Caco-2 (cell line): ENCODE measurements around the gene CPNE2. TPM values are rescaled to one million over a fixed set of nuclear protein-coding genes. Genes with fewer than 3 reads are reported as not detected.

Source experiments
- BruUV-seq: library from RNA; stranded (reverse); fragments of 400-500 nt; replicated peaks from 2 replicates; lab custom pipeline; 2021; lab: Mats Ljungman, UMichigan
- CTCF ChIA-PET: fragments of 300-600 bp; sonication (Branson Sonifier 250); formaldehyde crosslinking; loops from one replicate; lab custom pipeline; 2022; ENCODE audit warnings: antibody characterized with exemption; lab: Charles Lee
- POLR2A ChIA-PET: fragments of 300-600 bp; sonication (Branson Sonifier 250); formaldehyde crosslinking; loops from one replicate; lab custom pipeline; 2022; ENCODE audit warnings: antibody characterized with exemption; lab: Charles Lee
- DNase-seq, 2 experiments: peaks; one replicate each; pipeline versions ENCODE4 v3.0.0 to v3.0.0-alpha.2; 2020 to 2022
- H3K27me3 ChIP-seq: replicated peaks from 2 replicates; pipeline ENCODE4 v1.6.0; 2011; ENCODE audit warnings: low read length; ENCODE audit not compliant: control insufficient read depth, insufficient read depth
- H3K36me3 ChIP-seq: 2 replicates; pipeline ENCODE4 v1.5.1; 2011; ENCODE audit warnings: low read length; ENCODE audit not compliant: control insufficient read depth, insufficient read depth
- H3K4me1 ChIP-seq: fragments of 250-450 bp; sonication (Bioruptor Pico); 2 replicates; pipeline ENCODE4 v1.5.1; 2020; ENCODE audit warnings: mild to moderate bottlenecking
- H3K4me3 ChIP-seq: 2 replicates; pipeline ENCODE4 v1.5.1; 2011; ENCODE audit warnings: low read depth, mild to moderate bottlenecking, control low read depth, low read length
- H3K9me3 ChIP-seq: fragments of 250-450 bp; sonication (Bioruptor Pico); 2 replicates; pipeline ENCODE4 v1.5.1; 2020; ENCODE audit warnings: mild to moderate bottlenecking, moderate library complexity
- H3K27ac Mint-ChIP-seq: one replicate; pipeline ENCODE4 v1.8.0; 2022; ENCODE audit warnings: mixed read lengths; ENCODE audit not compliant: unreplicated experiment
- H3K27me3 Mint-ChIP-seq: one replicate; pipeline ENCODE4 v1.8.0; 2022; ENCODE audit warnings: mixed read lengths; ENCODE audit not compliant: insufficient read depth, unreplicated experiment
- H3K36me3 Mint-ChIP-seq: one replicate; pipeline ENCODE4 v1.8.0; 2022; ENCODE audit warnings: mild to moderate bottlenecking, mixed read lengths; ENCODE audit not compliant: insufficient read depth, unreplicated experiment
- H3K4me1 Mint-ChIP-seq: one replicate; pipeline ENCODE4 v1.8.0; 2022; ENCODE audit warnings: low read depth, mixed read lengths; ENCODE audit not compliant: unreplicated experiment
- H3K4me3 Mint-ChIP-seq: one replicate; pipeline ENCODE4 v1.8.0; 2022; ENCODE audit warnings: mild to moderate bottlenecking, moderate library complexity, mixed read lengths; ENCODE audit not compliant: unreplicated experiment
- H3K9me3 Mint-ChIP-seq: one replicate; pipeline ENCODE4 v1.8.0; 2022; ENCODE audit warnings: mixed read lengths; ENCODE audit not compliant: unreplicated experiment
- intact Hi-C: fragments of 100-400 bp; cut with micrococcal nuclease; formaldehyde crosslinking; loops from one replicate; pipeline ENCODE4 v1.10.0; 2022; ENCODE audit not compliant: unreplicated experiment
- total RNA-seq: library from RNA; stranded (reverse); gene quantifications from 2 replicates; pipeline ENCODE4 v1.2.3, GENCODE V29; 2022
- TF ChIP-seq, protein P1 (sequence below), 2 experiments: fragments of 200-600 bp in 1 of 2; IDR thresholded peaks; 1 replicate in 1 of 2; 2 replicates in 1 of 2; pipeline versions ENCODE4 v1.5.1 to v1.8.0; 2011 to 2022; ENCODE audit warnings: antibody characterized with exemption in 1 of 2, control low read depth in 1 of 2, inconsistent platforms in 1 of 2, low read depth in 1 of 2, low read length in 1 of 2, mild to moderate bottlenecking in 1 of 2, moderate library complexity in 1 of 2; ENCODE audit not compliant: insufficient read depth in 1 of 2, severe bottlenecking in 1 of 2, unreplicated experiment in 1 of 2

CPNE2 gene
- total RNA-seq, 1 experiment from 2014 or later = 46.3 TPM

DNA sequence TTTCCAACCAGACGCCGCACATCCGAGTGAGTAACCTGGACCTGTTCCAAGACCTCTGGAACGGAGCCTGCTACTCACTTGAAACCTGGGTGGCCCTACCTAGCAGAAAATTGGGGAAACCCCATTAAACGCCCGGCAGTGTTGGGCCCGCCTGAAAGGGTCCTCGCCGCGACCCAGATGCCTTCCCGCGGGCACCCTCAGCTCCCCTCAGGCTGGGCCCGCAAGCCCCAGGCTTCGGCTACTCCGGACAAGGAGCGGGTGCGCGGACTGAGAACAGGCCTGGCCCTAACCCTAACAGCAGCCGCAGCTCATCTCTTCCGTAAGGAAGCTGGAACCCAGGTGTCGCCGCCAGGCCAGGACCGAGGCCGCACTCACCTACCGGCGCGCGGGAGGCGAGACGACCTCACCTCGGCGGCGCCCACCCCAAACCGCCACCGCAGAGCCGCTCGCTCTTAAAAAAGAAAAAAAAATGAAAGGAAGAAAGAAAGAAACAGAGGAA, 93.1 kb downstream of the CPNE2 start:
- Mint-ChIP-seq H3K4me1 (peaks cover 26% of the 10 kb centered on the region), H3K27ac (peak overlapping the region; percentile 97), H3K4me3 (peak overlapping the region; percentile 99), H3K9me3 (no peaks in the 10 kb centered on the region), H3K36me3 (peaks cover 36% of the 10 kb centered on the region), H3K27me3 (no peaks in the 10 kb centered on the region)
- ChIA-PET POLR2A (interaction anchor here (0.6 to 1.6 kb wide), 9 partner anchors 9 to 1239 kb away, joined by 3 to 9 read pairs (median 6); partner anchors contain the start of genes ARL2BP, CIAPIN1, COQ9 and CPNE2), CTCF (interaction anchor here (0.7 to 1.5 kb wide), 9 partner anchors 34 to 231 kb away, joined by 3 to 15 read pairs (median 3); partner anchors contain the start of gene CPNE2)
- TSS peak; percentile 74 for BruUV-seq
- Histone ChIP-seq H3K4me1 (peaks cover 7% of the 10 kb centered on the region; the same call in 1 of the 2 replicates), H3K4me3 (peak overlapping the region; percentile 91), H3K9me3 (no peaks in the 10 kb centered on the region), H3K36me3 (no peaks in the 10 kb centered on the region), H3K27me3 (no peaks in the 10 kb centered on the region)
- peak in 1 of 2 experiments; percentile 49 for DNase-seq
- TF ChIP-seq, protein P1, sequence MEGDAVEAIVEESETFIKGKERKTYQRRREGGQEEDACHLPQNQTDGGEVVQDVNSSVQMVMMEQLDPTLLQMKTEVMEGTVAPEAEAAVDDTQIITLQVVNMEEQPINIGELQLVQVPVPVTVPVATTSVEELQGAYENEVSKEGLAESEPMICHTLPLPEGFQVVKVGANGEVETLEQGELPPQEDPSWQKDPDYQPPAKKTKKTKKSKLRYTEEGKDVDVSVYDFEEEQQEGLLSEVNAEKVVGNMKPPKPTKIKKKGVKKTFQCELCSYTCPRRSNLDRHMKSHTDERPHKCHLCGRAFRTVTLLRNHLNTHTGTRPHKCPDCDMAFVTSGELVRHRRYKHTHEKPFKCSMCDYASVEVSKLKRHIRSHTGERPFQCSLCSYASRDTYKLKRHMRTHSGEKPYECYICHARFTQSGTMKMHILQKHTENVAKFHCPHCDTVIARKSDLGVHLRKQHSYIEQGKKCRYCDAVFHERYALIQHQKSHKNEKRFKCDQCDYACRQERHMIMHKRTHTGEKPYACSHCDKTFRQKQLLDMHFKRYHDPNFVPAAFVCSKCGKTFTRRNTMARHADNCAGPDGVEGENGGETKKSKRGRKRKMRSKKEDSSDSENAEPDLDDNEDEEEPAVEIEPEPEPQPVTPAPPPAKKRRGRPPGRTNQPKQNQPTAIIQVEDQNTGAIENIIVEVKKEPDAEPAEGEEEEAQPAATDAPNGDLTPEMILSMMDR (IDR thresholded peaks at IDR 0.05; ENCODE audit: insufficient read depth in 1 of 2, low read depth in 1 of 2, low read length in 1 of 2, severe bottlenecking in 1 of 2, unreplicated experiment in 1 of 2) = no peak
- intact Hi-C loops = no loop called here

GRCh38 chr16:57185945-57186871, 93.8 kb downstream of the CPNE2 start, which contains the start of the genes PSME3IP1 and RSPRY1:
Gene PSME3IP1, minus strand, starts transcription at chr16:57186039. Its CDS starts 12,185 bp downstream, at chr16:57173854.
Gene RSPRY1, plus strand, starts transcription at chr16:57186329. Its CDS starts 18,330 bp downstream, at chr16:57204659.
- ChIA-PET POLR2A (interaction anchor here (0.6 to 1.6 kb wide), 9 partner anchors 8 to 1240 kb away, joined by 3 to 9 read pairs (median 6); partner anchors contain the start of genes ARL2BP, CIAPIN1, COQ9 and CPNE2), CTCF (interaction anchor here (0.7 to 1.5 kb wide), 9 partner anchors 34 to 230 kb away, joined by 3 to 15 read pairs (median 3); partner anchors contain the start of gene CPNE2)
- Mint-ChIP-seq H3K4me3 (peak within 1 kb of the TSS; percentile 99), H3K27me3 (no peaks in the 10 kb centered on the region), H3K4me1 (peaks cover 31% of the 10 kb centered on the region), H3K36me3 (peaks cover 33% of the 10 kb centered on the region), H3K9me3 (no peaks in the 10 kb centered on the region), H3K27ac (peak within 1 kb of the TSS; percentile 97)
- BruUV-seq = no TSS peak
- Histone ChIP-seq H3K9me3 (no peaks in the 10 kb centered on the region), H3K4me3 (peak within 1 kb of the TSS; percentile 92), H3K4me1 (peaks cover 14% of the 10 kb centered on the region; the same call in 1 of the 2 replicates), H3K36me3 (no peaks in the 10 kb centered on the region), H3K27me3 (no peaks in the 10 kb centered on the region)
- TF ChIP-seq, protein P1 (IDR thresholded peaks at IDR 0.05; ENCODE audit: insufficient read depth in 1 of 2, low read depth in 1 of 2, low read length in 1 of 2, severe bottlenecking in 1 of 2, unreplicated experiment in 1 of 2) = no peak
- peak; percentile 100 for DNase-seq
- intact Hi-C loops = loop anchor here (1.0 to 2.0 kb wide), 2 partner anchors 59 to 114 kb away; partner anchors contain the start of gene ARL2BP
